SU-DHL-6 (cell line): Measurements from ENCODE around the gene P2RY8.
"Not testable (repeated sequence)": the region's sequence is repeated elsewhere in the genome, so short reads cannot be mapped to it uniquely, and the experiment has no call there.

Experiments used
- EZH2phosphoT487 ChIP-seq: fragments of 200-600 bp; sonication (generic), shearing (Covaris generic); conservative IDR thresholded peaks from 2 replicates; pipeline ENCODE4 v1.6.1; 2018; ENCODE audit warnings: mild to moderate bottlenecking, antibody characterized with exemption, low read length, moderate library complexity, mixed read lengths
- TF ChIP-seq, protein P1 (sequence below): fragments of 200-600 bp; sonication (generic); IDR thresholded peaks from one replicate; pipeline ENCODE4 v1.5.1; 2017; ENCODE audit warnings: antibody characterized with exemption, mild to moderate bottlenecking, low read length, moderate library complexity; ENCODE audit not compliant: insufficient read depth, poor library complexity, severe bottlenecking

DNA sequence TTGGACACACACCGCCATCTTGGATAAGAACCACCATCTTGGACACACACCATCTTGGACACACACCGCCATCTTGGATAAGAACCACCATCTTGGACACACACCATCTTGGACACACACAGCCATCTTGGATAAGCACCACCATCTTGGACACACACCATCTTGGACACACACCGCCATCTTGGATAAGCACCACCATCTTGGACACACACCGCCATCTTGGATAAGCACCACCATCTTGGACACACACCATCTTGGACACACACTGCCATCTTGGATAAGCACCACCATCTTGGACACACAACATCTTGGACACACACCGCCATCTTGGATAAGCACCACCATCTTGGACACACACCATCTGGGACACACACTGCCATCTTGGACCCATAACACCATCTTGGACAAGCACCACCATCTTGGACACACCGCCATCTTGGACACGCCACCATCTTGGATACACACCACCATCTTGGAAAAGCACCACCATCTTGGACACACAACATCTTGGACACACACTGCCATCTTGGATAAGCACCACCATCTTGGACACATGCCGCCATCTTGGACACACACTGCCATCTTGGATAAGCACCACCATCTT lies 88.9 kb downstream of the P2RY8 start:
- TF ChIP-seq, protein P1, sequence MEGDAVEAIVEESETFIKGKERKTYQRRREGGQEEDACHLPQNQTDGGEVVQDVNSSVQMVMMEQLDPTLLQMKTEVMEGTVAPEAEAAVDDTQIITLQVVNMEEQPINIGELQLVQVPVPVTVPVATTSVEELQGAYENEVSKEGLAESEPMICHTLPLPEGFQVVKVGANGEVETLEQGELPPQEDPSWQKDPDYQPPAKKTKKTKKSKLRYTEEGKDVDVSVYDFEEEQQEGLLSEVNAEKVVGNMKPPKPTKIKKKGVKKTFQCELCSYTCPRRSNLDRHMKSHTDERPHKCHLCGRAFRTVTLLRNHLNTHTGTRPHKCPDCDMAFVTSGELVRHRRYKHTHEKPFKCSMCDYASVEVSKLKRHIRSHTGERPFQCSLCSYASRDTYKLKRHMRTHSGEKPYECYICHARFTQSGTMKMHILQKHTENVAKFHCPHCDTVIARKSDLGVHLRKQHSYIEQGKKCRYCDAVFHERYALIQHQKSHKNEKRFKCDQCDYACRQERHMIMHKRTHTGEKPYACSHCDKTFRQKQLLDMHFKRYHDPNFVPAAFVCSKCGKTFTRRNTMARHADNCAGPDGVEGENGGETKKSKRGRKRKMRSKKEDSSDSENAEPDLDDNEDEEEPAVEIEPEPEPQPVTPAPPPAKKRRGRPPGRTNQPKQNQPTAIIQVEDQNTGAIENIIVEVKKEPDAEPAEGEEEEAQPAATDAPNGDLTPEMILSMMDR, result not testable (repeated sequence)
- TF ChIP-seq EZH2phosphoT487, result not testable (repeated sequence)
